CD8-positive, alpha-beta memory T cell (primary cell): ENCODE data around the gene COG7. TPM values are rescaled to one million over a fixed set of nuclear protein-coding genes. Genes with fewer than 3 reads are reported as not detected.
"Not testable (repeated sequence)": the region's sequence is repeated elsewhere in the genome, so short reads cannot be mapped to it uniquely, and the experiment has no call there.

Source experiments
- CTCF ChIA-PET: fragments of 350-600 bp; sonication (Branson Sonifier 250); formaldehyde crosslinking; loops from one replicate; lab custom pipeline; 2021; ENCODE audit warnings: antibody characterized with exemption; lab: Charles Lee
- POLR2A ChIA-PET: fragments of 350-600 bp; sonication (Branson Sonifier 250); formaldehyde crosslinking; loops from one replicate; lab custom pipeline; 2021; ENCODE audit warnings: antibody characterized with exemption; lab: Charles Lee
- DNase-seq, 5 donors: peaks; one replicate each; pipeline versions ENCODE4 v3.0.0 to v3.0.0-alpha.2; 2020 to 2022; ENCODE audit warnings: mixed read lengths in 1 of 5
- H3K27ac ChIP-seq: one replicate; pipeline ENCODE4 v1.7.0; 2013; ENCODE audit warnings: low read depth, mild to moderate bottlenecking, low read length, moderate library complexity
- H3K27me3 ChIP-seq: 2 replicates; pipeline ENCODE4 v1.7.0; 2013; ENCODE audit warnings: low read length, mild to moderate bottlenecking; ENCODE audit not compliant: insufficient read depth, poor library complexity, severe bottlenecking
- H3K36me3 ChIP-seq: 2 replicates; pipeline ENCODE4 v1.7.0; 2013; ENCODE audit warnings: mild to moderate bottlenecking, low read length, moderate library complexity; ENCODE audit not compliant: insufficient read depth
- H3K4me1 ChIP-seq: 2 replicates; pipeline ENCODE4 v1.7.0; 2013; ENCODE audit warnings: mild to moderate bottlenecking, low read length, moderate library complexity; ENCODE audit not compliant: insufficient read depth
- H3K4me3 ChIP-seq: 2 replicates; pipeline ENCODE4 v1.7.0; 2013; ENCODE audit warnings: mild to moderate bottlenecking, low read length
- H3K9me3 ChIP-seq: 2 replicates; pipeline ENCODE4 v1.7.0; 2013; ENCODE audit warnings: mild to moderate bottlenecking, low read length
- H3K27ac Mint-ChIP-seq, 8 donors: one replicate each; pipeline ENCODE4 v1.8.0; 2020 to 2021; ENCODE audit warnings: mixed read lengths in 8 of 8, mild to moderate bottlenecking in 6 of 8, inconsistent platforms in 3 of 8, moderate library complexity in 3 of 8
- H3K27me3 Mint-ChIP-seq, 2 donors: one replicate each; pipeline ENCODE4 v1.8.0; 2020 to 2021; ENCODE audit warnings: mixed read lengths in 2 of 2, mild to moderate bottlenecking in 1 of 2, moderate library complexity in 1 of 2
- H3K36me3 Mint-ChIP-seq, 3 donors: one replicate each; pipeline ENCODE4 v1.8.0; 2020 to 2021; ENCODE audit warnings: mixed read lengths in 3 of 3, inconsistent platforms in 1 of 3, mild to moderate bottlenecking in 1 of 3
- H3K4me1 Mint-ChIP-seq, 3 donors: one replicate each; pipeline ENCODE4 v1.8.0; 2020 to 2021; ENCODE audit warnings: mixed read lengths in 3 of 3, inconsistent platforms in 1 of 3, mild to moderate bottlenecking in 1 of 3
- H3K4me3 Mint-ChIP-seq, 7 donors: one replicate each; pipeline ENCODE4 v1.8.0; 2020 to 2021; ENCODE audit warnings: mixed read lengths in 7 of 7, mild to moderate bottlenecking in 6 of 7, moderate library complexity in 4 of 7, inconsistent platforms in 2 of 7
- H3K9me3 Mint-ChIP-seq, 5 donors: one replicate each; pipeline ENCODE4 v1.8.0; 2020 to 2022; ENCODE audit warnings: mixed read lengths in 5 of 5, mild to moderate bottlenecking in 3 of 5, moderate library complexity in 2 of 5, inconsistent platforms in 1 of 5
- polyA plus RNA-seq: library from polyadenylated mRNA; unstranded; fragments of 300-500 nt; fragmentation: Illumina TruSeq; gene quantifications from one replicate; pipeline ENCODE4 v1.2.3, GENCODE V29; 2021
- total RNA-seq, 2 experiments: library from RNA; stranded (reverse); gene quantifications; one replicate each; pipeline ENCODE4 v1.2.3, GENCODE V29; 2021

COG7 gene
- total and polyA plus RNA-seq, 3 experiments from 2014 or later, result 13.9 to 17.9 (median 15.8) TPM

DNA sequence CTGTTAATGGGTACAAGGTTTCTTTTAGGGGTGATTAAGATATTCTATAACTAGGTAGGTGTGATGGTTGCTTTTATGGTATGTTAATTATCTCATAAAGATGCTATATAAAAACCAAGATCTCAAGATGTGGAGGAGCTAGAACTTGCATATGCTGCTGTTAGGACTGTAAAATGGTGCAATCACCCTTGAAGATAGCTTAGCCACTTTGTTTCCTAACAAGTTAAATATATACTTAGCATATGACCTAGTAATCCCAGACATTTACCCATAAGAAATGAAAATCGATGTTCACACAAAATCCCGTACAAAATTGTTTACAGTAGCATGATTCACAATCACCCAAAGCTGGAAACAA, 32.2 kb upstream of the COG7 start:
- Mint-ChIP-seq H3K27ac (peak overlapping the region in 6 of 8 donors; percentile 1 to 98 (median 91)), H3K9me3 (no peaks in the 10 kb centered on the region), H3K4me3 (no peak overlapping the region), H3K36me3 (peaks cover 3 to 94% (median 22%) of the 10 kb centered on the region in 3 donors), H3K27me3 (no peaks in the 10 kb centered on the region), H3K4me1 (peaks cover 18 to 32% (median 19%) of the 10 kb centered on the region in 3 donors)
- no peak for DNase-seq
- H3K9me3 ChIP-seq, result no peaks in the 10 kb centered on the region
- H3K36me3 ChIP-seq, result peaks cover 56% of the 10 kb centered on the region
- no peak overlapping the region for H3K27ac ChIP-seq
- ChIA-PET CTCF (interaction anchor here (0.8 to 2.9 kb wide), 3 partner anchors 45 to 96 kb away, joined by 3 to 7 read pairs (median 3); no protein-coding TSS in a partner anchor), POLR2A (no interaction called here)
- H3K27me3 ChIP-seq, result no peaks in the 10 kb centered on the region
- H3K4me1 ChIP-seq, result peaks cover 13% of the 10 kb centered on the region
- H3K4me3 ChIP-seq, result no peak overlapping the region

DNA sequence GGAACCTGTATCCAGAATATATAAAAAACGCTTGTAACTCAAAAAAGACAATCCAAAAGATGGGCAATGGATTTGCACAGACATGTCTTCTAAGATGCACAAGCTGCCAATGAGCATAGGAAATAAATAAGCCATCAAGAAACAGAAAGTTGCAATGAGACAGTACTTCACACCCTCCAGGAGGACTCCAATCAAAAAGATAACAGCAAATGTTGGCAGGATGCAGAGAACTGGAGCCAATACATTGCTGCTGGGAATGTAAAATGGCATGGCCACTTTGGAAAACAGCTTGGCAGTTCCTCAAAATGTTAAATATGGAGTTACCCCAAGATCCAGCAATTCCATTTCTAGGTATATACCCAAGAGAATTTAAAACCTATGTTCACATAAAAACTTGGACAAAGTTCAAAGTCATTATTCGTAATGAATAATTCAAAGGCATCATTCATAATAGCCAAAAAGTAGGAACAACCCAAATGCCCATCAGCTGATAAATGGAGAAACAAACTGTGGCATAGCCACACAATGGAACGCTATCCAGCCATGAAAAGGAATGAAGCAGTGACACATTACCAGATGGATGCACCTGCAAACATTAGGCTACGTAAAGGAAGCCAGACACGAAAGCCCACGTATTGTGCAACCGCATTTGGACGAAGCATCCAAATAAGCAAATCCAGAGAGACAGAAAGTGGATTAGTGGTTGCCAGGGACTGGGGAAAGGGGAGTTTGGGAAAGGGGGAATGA, 31.7 kb upstream of the COG7 start:
- no peaks in the 10 kb centered on the region for H3K9me3 ChIP-seq
- peaks cover 7 to 94% (median 21%) of the 10 kb centered on the region in 3 donors for H3K36me3 Mint-ChIP-seq
- H3K4me1 Mint-ChIP-seq, result peaks cover 18 to 32% (median 19%) of the 10 kb centered on the region in 3 donors
- H3K4me1 ChIP-seq, result peaks cover 13% of the 10 kb centered on the region
- H3K27ac Mint-ChIP-seq, result peak overlapping the region; percentile 50 to 100 (median 91)
- DNase-seq, result no peak
- no peak overlapping the region for H3K4me3 ChIP-seq
- no peak overlapping the region for H3K27ac ChIP-seq
- H3K4me3 Mint-ChIP-seq, result peak overlapping the region in 3 of 7 donors; percentile 29 to 54 (median 46)
- no peaks in the 10 kb centered on the region for H3K27me3 Mint-ChIP-seq
- no peaks in the 10 kb centered on the region for H3K27me3 ChIP-seq
- H3K36me3 ChIP-seq, result peaks cover 56% of the 10 kb centered on the region
- ChIA-PET POLR2A (no interaction called here), CTCF (interaction anchor here (1.5 to 2.9 kb wide), 2 partner anchors 45 to 49 kb away, joined by 3 to 7 read pairs; no protein-coding TSS in a partner anchor)
- H3K9me3 Mint-ChIP-seq, result no peaks in the 10 kb centered on the region

DNA sequence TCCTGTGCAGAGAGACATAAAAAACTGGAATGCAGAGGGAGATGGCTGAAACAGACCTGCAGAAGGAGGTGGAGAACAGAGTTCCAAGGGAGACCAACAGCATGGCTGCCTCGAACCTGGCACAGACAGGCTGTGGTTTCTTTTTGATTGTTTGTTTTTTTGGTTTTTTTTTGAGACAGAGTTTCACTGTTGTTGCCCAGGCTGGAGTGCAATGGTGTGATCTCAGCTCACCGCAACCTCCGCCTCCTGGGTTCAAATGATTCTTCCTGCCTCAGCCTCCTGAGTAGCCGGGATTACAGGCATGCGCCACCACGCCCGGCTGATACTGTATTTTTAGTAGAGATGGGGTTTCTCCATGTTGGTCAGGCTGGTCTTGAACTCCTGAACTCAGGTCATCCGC, 30.5 kb upstream of the COG7 start:
- peak; percentile 8 to 70 (median 12) for DNase-seq
- Mint-ChIP-seq H3K4me1 (peaks cover 18 to 32% (median 19%) of the 10 kb centered on the region in 3 donors), H3K27ac (peak overlapping the region; percentile 92 to 100 (median 99)), H3K36me3 (peaks cover 13 to 94% (median 20%) of the 10 kb centered on the region in 3 donors), H3K4me3 (peak overlapping the region; percentile 49 to 89 (median 77))
- not testable (repeated sequence) for H3K27me3 Mint-ChIP-seq, H3K9me3 ChIP-seq, H3K4me3 ChIP-seq, H3K27me3 ChIP-seq, H3K9me3 Mint-ChIP-seq
- Histone ChIP-seq H3K4me1 (peaks cover 13% of the 10 kb centered on the region), H3K36me3 (peaks cover 62% of the 10 kb centered on the region), H3K27ac (peak overlapping the region; percentile 82)
- CTCF ChIA-PET, result interaction anchor here (1.4 to 1.6 kb wide), 2 partner anchors 23 to 49 kb away, joined by 4 to 6 read pairs; no protein-coding TSS in a partner anchor
- POLR2A ChIA-PET, result interaction anchor here (1.9 kb wide), 1 partner anchor 21 kb away, joined by 11 read pairs; no protein-coding TSS in a partner anchor

DNA sequence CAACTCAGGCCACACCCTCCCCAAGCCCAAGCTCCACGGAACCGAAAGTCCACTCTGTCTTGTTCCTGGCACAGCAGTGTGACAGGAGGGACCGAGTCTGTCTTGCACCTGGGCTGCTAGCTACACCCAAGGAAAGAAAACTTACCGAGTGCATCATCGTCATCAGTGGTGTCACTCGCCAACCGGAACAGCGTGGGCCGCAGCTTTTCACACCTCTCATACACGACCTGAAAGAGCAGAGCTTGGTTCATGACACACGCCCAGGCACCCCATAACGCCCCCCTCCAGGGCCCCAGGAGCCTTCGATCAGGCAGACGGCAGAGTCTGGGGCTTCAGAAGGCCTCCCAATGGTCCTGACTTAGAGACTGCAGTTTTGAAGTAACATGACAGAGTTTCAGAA, 29.8 kb upstream of the COG7 start:
- peak; percentile 23 to 91 (median 74) for DNase-seq
- no peaks in the 10 kb centered on the region for H3K9me3 Mint-ChIP-seq
- peak overlapping the region; percentile 82 for H3K27ac ChIP-seq
- H3K27me3 ChIP-seq, result no peaks in the 10 kb centered on the region
- no peaks in the 10 kb centered on the region for H3K27me3 Mint-ChIP-seq
- H3K4me1 Mint-ChIP-seq, result peaks cover 18 to 32% (median 19%) of the 10 kb centered on the region in 3 donors
- H3K4me3 ChIP-seq, result no peak overlapping the region
- H3K4me3 Mint-ChIP-seq, result peak overlapping the region; percentile 49 to 89 (median 77)
- peaks cover 58% of the 10 kb centered on the region for H3K36me3 ChIP-seq
- peak overlapping the region; percentile 92 to 100 (median 99) for H3K27ac Mint-ChIP-seq
- no peaks in the 10 kb centered on the region for H3K9me3 ChIP-seq
- H3K4me1 ChIP-seq, result peaks cover 13% of the 10 kb centered on the region
- H3K36me3 Mint-ChIP-seq, result peaks cover 13 to 93% (median 20%) of the 10 kb centered on the region in 3 donors
- POLR2A ChIA-PET, result interaction anchor here (0.5 to 1.9 kb wide), 4 partner anchors 8 to 67 kb away, joined by 3 to 11 read pairs (median 5); partner anchors contain the start of gene GGA2
- CTCF ChIA-PET, result interaction anchor here (0.6 to 1.6 kb wide), 4 partner anchors 15 to 49 kb away, joined by 3 to 6 read pairs (median 4); no protein-coding TSS in a partner anchor

DNA sequence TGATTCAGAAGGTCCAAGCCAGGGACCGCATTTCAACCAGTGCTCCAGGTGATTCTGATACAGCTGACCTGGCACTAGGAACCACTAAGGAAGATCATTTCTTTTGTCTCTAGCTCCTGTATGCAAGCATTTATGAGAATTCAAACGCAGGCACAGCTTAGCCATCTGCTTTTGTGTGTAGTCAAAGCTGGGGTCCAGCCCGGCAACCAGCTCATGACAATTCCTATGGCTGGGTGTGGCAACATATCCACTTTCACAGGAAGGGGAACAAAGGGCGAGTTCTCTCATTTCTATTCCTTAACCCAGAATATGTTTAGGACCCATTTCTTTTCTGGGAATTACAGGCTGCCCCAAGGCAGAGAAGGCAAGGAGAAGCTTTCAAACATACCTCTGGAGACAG, 27.3 kb upstream of the COG7 start:
- ChIA-PET CTCF (interaction anchor here (0.7 to 2.6 kb wide), 4 partner anchors 16 to 116 kb away, joined by 3 to 6 read pairs (median 4); partner anchors contain the start of gene NDUFAB1), POLR2A (no interaction called here)
- Histone ChIP-seq H3K4me3 (no peak overlapping the region), H3K27me3 (no peaks in the 10 kb centered on the region), H3K27ac (no peak overlapping the region), H3K9me3 (no peaks in the 10 kb centered on the region), H3K4me1 (peaks cover 13% of the 10 kb centered on the region), H3K36me3 (peaks cover 56% of the 10 kb centered on the region)
- H3K36me3 Mint-ChIP-seq, result peaks cover 13 to 90% (median 20%) of the 10 kb centered on the region in 3 donors
- no peaks in the 10 kb centered on the region for H3K27me3 Mint-ChIP-seq
- H3K27ac Mint-ChIP-seq, result peak overlapping the region in 5 of 8 donors; percentile 74 to 98 (median 84)
- H3K4me3 Mint-ChIP-seq, result no peak overlapping the region
- DNase-seq, result no peak
- peaks cover 18 to 26% (median 19%) of the 10 kb centered on the region in 3 donors for H3K4me1 Mint-ChIP-seq
- H3K9me3 Mint-ChIP-seq, result no peaks in the 10 kb centered on the region

DNA sequence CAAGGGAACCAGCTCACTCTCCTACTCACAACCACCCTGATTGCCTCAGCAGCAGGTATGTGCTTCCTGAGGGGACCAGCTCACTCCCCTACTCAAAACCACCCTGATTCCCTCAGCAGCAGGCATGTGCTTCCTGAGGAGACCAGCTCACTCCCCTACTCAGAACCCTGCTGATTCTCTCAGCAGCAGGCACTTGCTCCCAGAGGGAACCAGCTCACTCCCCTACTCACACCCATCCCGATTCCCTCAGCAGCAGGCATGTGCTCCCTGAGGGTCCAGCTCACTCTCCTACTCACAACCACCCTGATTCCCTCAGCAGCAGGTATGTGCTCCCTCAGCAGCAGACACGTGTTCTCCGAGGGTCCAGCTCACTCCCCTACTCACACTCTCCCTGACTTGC, 26.1 kb upstream of the COG7 start:
- Mint-ChIP-seq H3K27ac (peak overlapping the region in 5 of 8 donors; percentile 11 to 98 (median 55)), H3K4me3 (no peak overlapping the region), H3K9me3 (no peaks in the 10 kb centered on the region), H3K36me3 (peaks cover 13 to 90% (median 19%) of the 10 kb centered on the region in 3 donors), H3K4me1 (peaks cover 13 to 17% (median 14%) of the 10 kb centered on the region in 3 donors), H3K27me3 (no peaks in the 10 kb centered on the region)
- Histone ChIP-seq H3K9me3 (no peaks in the 10 kb centered on the region), H3K4me1 (peaks cover 13% of the 10 kb centered on the region), H3K27ac (no peak overlapping the region), H3K27me3 (no peaks in the 10 kb centered on the region), H3K36me3 (peaks cover 58% of the 10 kb centered on the region), H3K4me3 (no peak overlapping the region)
- POLR2A ChIA-PET, result interaction anchor here (0.7 kb wide), 1 partner anchor 1719 kb away, joined by 3 read pairs; no protein-coding TSS in a partner anchor
- no peak for DNase-seq
- CTCF ChIA-PET, result interaction anchor here (2.6 kb wide), 1 partner anchor 118 kb away, joined by 6 read pairs; the partner anchor contains the start of gene NDUFAB1

DNA sequence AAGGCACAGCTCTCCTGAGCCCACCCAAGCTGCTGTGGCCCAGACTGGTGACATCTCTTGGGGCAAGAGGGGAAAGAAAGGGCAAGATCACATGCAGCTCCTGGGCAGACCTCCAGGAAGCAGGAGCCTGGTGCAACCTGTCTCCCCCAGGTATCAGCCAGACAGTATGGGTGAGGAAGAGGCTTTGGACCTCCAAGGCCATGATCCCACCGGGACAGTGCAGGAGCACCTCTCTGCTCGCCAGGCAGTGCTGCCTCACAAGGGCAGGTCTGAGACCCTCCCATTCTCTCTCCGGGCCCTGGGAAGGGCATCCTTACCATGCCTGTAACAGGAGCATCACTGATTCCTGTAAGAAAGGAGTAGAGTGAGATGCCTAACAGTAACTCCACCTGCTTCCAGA, 25.6 kb upstream of the COG7 start:
- CTCF ChIA-PET, result no interaction called here
- no peak overlapping the region for H3K4me3 Mint-ChIP-seq
- DNase-seq, result no peak
- H3K9me3 ChIP-seq, result no peaks in the 10 kb centered on the region
- peaks cover 13% of the 10 kb centered on the region for H3K4me1 ChIP-seq
- H3K36me3 Mint-ChIP-seq, result peaks cover 13 to 96% (median 21%) of the 10 kb centered on the region in 3 donors
- H3K4me1 Mint-ChIP-seq, result peaks cover 12 to 17% (median 13%) of the 10 kb centered on the region in 3 donors
- POLR2A ChIA-PET, result no interaction called here
- peak overlapping the region in 3 of 8 donors; percentile 3 to 55 (median 51) for H3K27ac Mint-ChIP-seq
- peaks cover 63% of the 10 kb centered on the region for H3K36me3 ChIP-seq
- no peaks in the 10 kb centered on the region for H3K27me3 ChIP-seq
- no peaks in the 10 kb centered on the region for H3K9me3 Mint-ChIP-seq
- H3K27me3 Mint-ChIP-seq, result no peaks in the 10 kb centered on the region
- no peak overlapping the region for H3K27ac ChIP-seq
- no peak overlapping the region for H3K4me3 ChIP-seq
